OCI-LY1 (cell line): Measurements from ENCODE around the gene KLF7.

Source experiments
- CTCF ChIP-seq: fragments of 200-600 bp; sonication (generic), shearing (Covaris generic); IDR thresholded peaks from 2 replicates; pipeline ENCODE4 v1.5.1; 2017; ENCODE audit warnings: mild to moderate bottlenecking, antibody characterized with exemption, low read length, moderate library complexity, mixed read lengths
- EZH2 ChIP-seq: fragments of 200-600 bp; sonication (generic), shearing (Covaris generic); IDR thresholded peaks from 2 replicates; pipeline ENCODE4 v1.8.0; 2017; ENCODE audit warnings: borderline replicate concordance, mixed run types, mild to moderate bottlenecking, antibody characterized with exemption, low read length, moderate library complexity, mixed read lengths

- TF ChIP-seq CTCF (no peak), EZH2 (no peak)
Observed at GRCh38 chr2:207135801-207136457, 29.8 kb downstream of the KLF7 start.
